SU-DHL-6 (cell line): Measurements from ENCODE around the gene THSD4.
A peak's percentile ranks its signal among the peaks of the same experiment; 100 is the strongest.

Experiments used
- H2AFZ ChIP-seq: fragments of 200-600 bp; sonication (generic); 2 replicates; pipeline ENCODE4 v1.6.1; 2014; ENCODE audit warnings: low read depth, mild to moderate bottlenecking, moderate library complexity, mixed read lengths, antibody characterized with exemption, low read length; ENCODE audit not compliant: severe bottlenecking
- H3F3A ChIP-seq: fragments of 200-600 bp; shearing (Covaris generic); 2 replicates; pipeline ENCODE4 v1.6.0; 2016; ENCODE audit warnings: antibody characterized with exemption, mild to moderate bottlenecking; ENCODE audit not compliant: insufficient read depth
- H3K27ac ChIP-seq: fragments of 200-600 bp; sonication (generic); 2 replicates; pipeline ENCODE4 v1.5.1; 2016; ENCODE audit warnings: low read depth, mild to moderate bottlenecking, low read length, moderate library complexity, mixed read lengths
- H3K27me3 ChIP-seq: fragments of 200-600 bp; sonication (generic), shearing (Covaris generic); 2 replicates; pipeline ENCODE4 v1.6.0; 2014; ENCODE audit warnings: mild to moderate bottlenecking, low read length
- H3K36me3 ChIP-seq: fragments of 200-600 bp; sonication (generic); 2 replicates; pipeline ENCODE4 v1.6.1; 2014; ENCODE audit warnings: mild to moderate bottlenecking, low read length, mixed read lengths
- H3K4me2 ChIP-seq: fragments of 300-600, 200-600 bp; shearing (Covaris generic), sonication (generic); 2 replicates; pipeline ENCODE4 v1.6.0; 2014; ENCODE audit warnings: low read length, low read depth, mild to moderate bottlenecking; ENCODE audit not compliant: poor library complexity, severe bottlenecking
- H3K4me3 ChIP-seq: fragments of 200-600 bp; sonication (generic); 2 replicates; pipeline ENCODE4 v1.5.1; 2014; ENCODE audit warnings: antibody characterized with exemption, low read length, mild to moderate bottlenecking, mixed read lengths; ENCODE audit not compliant: insufficient read depth, poor library complexity, severe bottlenecking
- H3K79me2 ChIP-seq: fragments of 200-600 bp; sonication (generic); 2 replicates; pipeline ENCODE4 v1.6.1; 2014; ENCODE audit warnings: mild to moderate bottlenecking, low read length, moderate library complexity; ENCODE audit not compliant: insufficient read depth
- H3K9ac ChIP-seq: fragments of 200-600 bp; sonication (generic); 2 replicates; pipeline ENCODE4 v1.7.0; 2014; ENCODE audit warnings: mild to moderate bottlenecking, low read length
- H3K9me2 ChIP-seq: fragments of 200-600 bp; sonication (generic); replicated peaks from 2 replicates; pipeline ENCODE4 v1.6.1; 2014; ENCODE audit warnings: low read length; ENCODE audit not compliant: insufficient read depth
- H3K9me3 ChIP-seq: fragments of 200-600 bp; sonication (generic); 2 replicates; pipeline ENCODE4 v1.6.1; 2014; ENCODE audit warnings: low read length, mixed read lengths; ENCODE audit not compliant: insufficient read depth
- H4K20me1 ChIP-seq: fragments of 200-600 bp; sonication (generic); 2 replicates; pipeline ENCODE4 v1.6.1; 2014; ENCODE audit warnings: low read depth, mild to moderate bottlenecking, antibody characterized with exemption, low read length, moderate library complexity, mixed read lengths
- EZH2phosphoT487 ChIP-seq: fragments of 200-600 bp; sonication (generic), shearing (Covaris generic); conservative IDR thresholded peaks from 2 replicates; pipeline ENCODE4 v1.6.1; 2018; ENCODE audit warnings: mild to moderate bottlenecking, antibody characterized with exemption, low read length, moderate library complexity, mixed read lengths
- TF ChIP-seq, protein P1 (sequence below): fragments of 200-600 bp; sonication (generic); IDR thresholded peaks from one replicate; pipeline ENCODE4 v1.5.1; 2017; ENCODE audit warnings: antibody characterized with exemption, mild to moderate bottlenecking, low read length, moderate library complexity; ENCODE audit not compliant: insufficient read depth, poor library complexity, severe bottlenecking

THSD4 gene

DNA sequence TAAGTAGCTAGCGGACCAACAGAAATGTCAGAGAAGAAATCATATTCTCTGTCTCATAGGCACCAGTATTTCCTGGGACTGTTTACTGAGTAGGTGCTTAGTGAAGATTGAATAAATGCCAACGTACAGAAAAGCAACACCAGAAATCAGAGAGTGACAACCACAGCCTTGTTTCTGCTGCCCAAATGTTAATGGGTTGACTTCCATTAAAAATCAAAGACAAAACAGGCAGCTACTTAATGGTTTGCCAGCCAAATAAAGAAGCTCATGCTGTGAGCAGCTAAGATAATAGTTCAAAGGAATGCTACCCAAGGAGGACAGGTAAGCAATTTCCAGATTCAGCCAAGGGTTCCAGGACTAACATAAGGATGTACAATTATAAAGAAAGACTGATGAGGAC lies 270.7 kb downstream of the THSD4 start:
- no peaks in the 10 kb centered on the region for H4K20me1 ChIP-seq
- no peak overlapping the region for H3K4me3 ChIP-seq
- H2AFZ ChIP-seq: no peak overlapping the region
- H3K36me3 ChIP-seq: no peaks in the 10 kb centered on the region
- H3K27ac ChIP-seq: no peak overlapping the region
- H3K27me3 ChIP-seq: no peaks in the 10 kb centered on the region
- no peaks in the 10 kb centered on the region for H3K79me2 ChIP-seq
- no peaks in the 10 kb centered on the region for H3F3A ChIP-seq
- H3K9me2 ChIP-seq: no peaks in the 10 kb centered on the region
- TF ChIP-seq, protein P1, sequence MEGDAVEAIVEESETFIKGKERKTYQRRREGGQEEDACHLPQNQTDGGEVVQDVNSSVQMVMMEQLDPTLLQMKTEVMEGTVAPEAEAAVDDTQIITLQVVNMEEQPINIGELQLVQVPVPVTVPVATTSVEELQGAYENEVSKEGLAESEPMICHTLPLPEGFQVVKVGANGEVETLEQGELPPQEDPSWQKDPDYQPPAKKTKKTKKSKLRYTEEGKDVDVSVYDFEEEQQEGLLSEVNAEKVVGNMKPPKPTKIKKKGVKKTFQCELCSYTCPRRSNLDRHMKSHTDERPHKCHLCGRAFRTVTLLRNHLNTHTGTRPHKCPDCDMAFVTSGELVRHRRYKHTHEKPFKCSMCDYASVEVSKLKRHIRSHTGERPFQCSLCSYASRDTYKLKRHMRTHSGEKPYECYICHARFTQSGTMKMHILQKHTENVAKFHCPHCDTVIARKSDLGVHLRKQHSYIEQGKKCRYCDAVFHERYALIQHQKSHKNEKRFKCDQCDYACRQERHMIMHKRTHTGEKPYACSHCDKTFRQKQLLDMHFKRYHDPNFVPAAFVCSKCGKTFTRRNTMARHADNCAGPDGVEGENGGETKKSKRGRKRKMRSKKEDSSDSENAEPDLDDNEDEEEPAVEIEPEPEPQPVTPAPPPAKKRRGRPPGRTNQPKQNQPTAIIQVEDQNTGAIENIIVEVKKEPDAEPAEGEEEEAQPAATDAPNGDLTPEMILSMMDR: no peak
- TF ChIP-seq EZH2phosphoT487: no peak
- H3K9ac ChIP-seq: no peak overlapping the region
- H3K9me3 ChIP-seq: no peaks in the 10 kb centered on the region
- no peak overlapping the region for H3K4me2 ChIP-seq

DNA sequence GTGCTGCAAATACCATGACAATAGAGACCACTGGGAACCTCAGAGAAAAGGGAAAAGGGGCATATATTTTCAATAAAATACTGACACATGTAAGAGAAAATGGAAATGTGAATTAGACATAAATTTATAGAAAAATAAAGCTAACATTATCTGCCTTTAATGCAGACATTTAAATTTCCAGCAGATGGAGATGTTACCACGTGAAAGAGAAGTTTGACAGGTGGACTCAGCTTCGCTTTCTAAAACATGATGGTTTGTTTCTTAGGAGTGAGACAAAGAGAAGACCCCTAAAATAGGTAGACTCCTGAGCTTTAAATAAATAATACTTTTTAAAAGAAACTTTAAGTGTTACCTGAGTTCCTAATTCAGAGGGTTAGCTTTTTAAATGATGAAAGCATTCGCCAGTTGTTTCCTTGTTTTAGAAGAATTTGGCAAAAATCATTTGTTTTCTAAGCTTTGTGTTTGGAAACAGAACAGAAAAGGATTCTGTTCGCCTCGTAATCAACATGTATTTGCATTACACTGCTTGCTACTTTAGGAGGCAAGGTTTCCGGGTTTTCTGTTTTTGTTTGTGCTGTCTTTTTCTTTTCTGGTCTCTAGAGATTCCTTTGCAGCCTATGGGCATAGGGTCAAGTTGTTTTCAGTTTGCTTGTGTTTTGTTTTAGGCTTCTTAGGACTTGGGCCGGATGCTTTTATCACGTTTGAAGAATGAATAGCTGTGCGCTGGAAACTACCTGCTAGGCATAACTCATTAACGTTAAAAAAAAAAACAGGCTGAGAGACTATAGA lies 271.4 kb downstream of the THSD4 start:
- no peak overlapping the region for H3K27ac ChIP-seq
- H4K20me1 ChIP-seq: no peaks in the 10 kb centered on the region
- H3K36me3 ChIP-seq: no peaks in the 10 kb centered on the region
- TF ChIP-seq EZH2phosphoT487: no peak
- TF ChIP-seq, protein P1: peak; percentile 34
- no peak overlapping the region for H2AFZ ChIP-seq
- H3K9ac ChIP-seq: no peak overlapping the region
- no peaks in the 10 kb centered on the region for H3K27me3 ChIP-seq
- no peaks in the 10 kb centered on the region for H3K9me2 ChIP-seq
- no peaks in the 10 kb centered on the region for H3K9me3 ChIP-seq
- no peak overlapping the region for H3K4me2 ChIP-seq
- H3K4me3 ChIP-seq: no peak overlapping the region
- no peaks in the 10 kb centered on the region for H3K79me2 ChIP-seq
- H3F3A ChIP-seq: no peaks in the 10 kb centered on the region

DNA sequence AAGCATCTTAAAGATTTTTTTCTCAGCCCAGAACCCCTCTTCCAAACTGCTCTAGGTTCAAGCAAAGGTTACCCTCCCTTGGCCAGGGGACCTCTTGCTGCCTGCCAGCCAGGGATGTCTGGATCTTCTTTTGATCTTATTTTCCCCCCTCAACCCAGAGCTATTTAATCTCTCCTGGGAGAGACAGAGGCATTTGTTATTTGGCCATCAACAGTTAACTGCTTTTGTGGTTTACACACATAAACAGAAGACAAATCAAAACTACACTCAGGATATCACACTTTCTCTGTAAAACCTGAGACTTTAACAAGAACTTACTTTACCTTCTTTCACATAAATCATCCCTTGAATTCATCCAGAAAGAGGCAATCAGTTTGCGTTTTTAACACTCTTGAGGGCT lies 272.5 kb downstream of the THSD4 start:
- Histone ChIP-seq H3K79me2 (no peaks in the 10 kb centered on the region), H2AFZ (no peak overlapping the region), H3K9me3 (no peaks in the 10 kb centered on the region), H3K9me2 (no peaks in the 10 kb centered on the region), H3K27ac (no peak overlapping the region), H3F3A (no peaks in the 10 kb centered on the region), H3K9ac (no peak overlapping the region), H3K4me3 (no peak overlapping the region), H3K36me3 (no peaks in the 10 kb centered on the region), H3K4me2 (no peak overlapping the region), H4K20me1 (no peaks in the 10 kb centered on the region), H3K27me3 (no peaks in the 10 kb centered on the region)
- TF ChIP-seq, protein P1: no peak
- TF ChIP-seq EZH2phosphoT487: no peak
